Thoracic aorta (tissue), 2 donors: Measurements from ENCODE around the gene CD69. TPM values are rescaled to one million over a fixed set of nuclear protein-coding genes. Genes with fewer than 3 reads are reported as not detected.

Source experiments
- ATAC-seq: fragments of 150-250 bp; one replicate; pipeline ENCODE4 v1.8.0; 2017; ENCODE audit warnings: low read depth; ENCODE audit not compliant: insufficient number of reproducible peaks, low FRiP score
- DNase-seq: peaks from one replicate; pipeline ENCODE4 v3.0.0-alpha.2; 2020; ENCODE audit warnings: low spot score
- H3K27ac ChIP-seq, 2 donors: fragments of 200-600 bp; sonication (generic); 1 replicate in 1 of 2; 2 replicates in 1 of 2; pipeline ENCODE4 v1.5.1; 2016; ENCODE audit warnings: mild to moderate bottlenecking in 2 of 2, moderate library complexity in 2 of 2
- H3K27me3 ChIP-seq: fragments of 200-600 bp; sonication (generic); replicated peaks from 2 replicates; pipeline ENCODE4 v1.6.0; 2016; ENCODE audit warnings: mild to moderate bottlenecking; ENCODE audit not compliant: insufficient read depth
- H3K36me3 ChIP-seq: fragments of 200-600 bp; sonication (generic); one replicate; pipeline ENCODE4 v1.5.1; 2016
- H3K4me1 ChIP-seq, 2 donors: fragments of 200-600 bp; sonication (generic); 1 replicate in 1 of 2; 2 replicates in 1 of 2; pipeline versions ENCODE4 v1.5.1 to v1.6.0; 2016; ENCODE audit warnings: low read depth in 2 of 2, mild to moderate bottlenecking in 1 of 2; ENCODE audit not compliant: control insufficient read depth in 1 of 2
- H3K4me3 ChIP-seq: fragments of 200-600 bp; sonication (generic); 2 replicates; pipeline ENCODE4 v1.5.1; 2016; ENCODE audit warnings: mild to moderate bottlenecking
- H3K9me3 ChIP-seq: fragments of 200-600 bp; sonication (generic); 2 replicates; pipeline ENCODE4 v1.5.1; 2016
- total RNA-seq, 2 donors: library from RNA; depleted of rRNA; stranded (reverse); fragments of >200 nt; gene quantifications; one replicate each; pipeline versions ENCODE4 v1.1.0 to v1.2.3, GENCODE V29; 2016
- TF ChIP-seq, protein P1 (sequence below): fragments of 200-600 bp; sonication (generic); IDR thresholded peaks from one replicate; pipeline ENCODE4 v1.5.1; 2019; ENCODE audit warnings: antibody characterized with exemption

The CD69 gene
- total RNA-seq, 2 donors from 2014 or later, result 5.8 to 40.3 TPM

- TF ChIP-seq, protein P1, sequence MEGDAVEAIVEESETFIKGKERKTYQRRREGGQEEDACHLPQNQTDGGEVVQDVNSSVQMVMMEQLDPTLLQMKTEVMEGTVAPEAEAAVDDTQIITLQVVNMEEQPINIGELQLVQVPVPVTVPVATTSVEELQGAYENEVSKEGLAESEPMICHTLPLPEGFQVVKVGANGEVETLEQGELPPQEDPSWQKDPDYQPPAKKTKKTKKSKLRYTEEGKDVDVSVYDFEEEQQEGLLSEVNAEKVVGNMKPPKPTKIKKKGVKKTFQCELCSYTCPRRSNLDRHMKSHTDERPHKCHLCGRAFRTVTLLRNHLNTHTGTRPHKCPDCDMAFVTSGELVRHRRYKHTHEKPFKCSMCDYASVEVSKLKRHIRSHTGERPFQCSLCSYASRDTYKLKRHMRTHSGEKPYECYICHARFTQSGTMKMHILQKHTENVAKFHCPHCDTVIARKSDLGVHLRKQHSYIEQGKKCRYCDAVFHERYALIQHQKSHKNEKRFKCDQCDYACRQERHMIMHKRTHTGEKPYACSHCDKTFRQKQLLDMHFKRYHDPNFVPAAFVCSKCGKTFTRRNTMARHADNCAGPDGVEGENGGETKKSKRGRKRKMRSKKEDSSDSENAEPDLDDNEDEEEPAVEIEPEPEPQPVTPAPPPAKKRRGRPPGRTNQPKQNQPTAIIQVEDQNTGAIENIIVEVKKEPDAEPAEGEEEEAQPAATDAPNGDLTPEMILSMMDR, result no peak
- H3K4me1 ChIP-seq, result no peaks in the 10 kb centered on the region
- DNase-seq (no peak), ATAC-seq (no peak)
- no peak overlapping the region for H3K4me3 ChIP-seq
- no peaks in the 10 kb centered on the region for H3K36me3 ChIP-seq
- H3K27ac ChIP-seq, result no peak overlapping the region
- H3K9me3 ChIP-seq, result no peaks in the 10 kb centered on the region
- no peaks in the 10 kb centered on the region for H3K27me3 ChIP-seq
Measured at GRCh38 chr12:9729082-9729481, 31.6 kb downstream of the CD69 start.

- no peak for ATAC-seq
- Histone ChIP-seq H3K36me3 (no peaks in the 10 kb centered on the region), H3K27me3 (no peaks in the 10 kb centered on the region), H3K4me1 (no peaks in the 10 kb centered on the region), H3K27ac (no peak overlapping the region), H3K4me3 (no peak overlapping the region), H3K9me3 (no peaks in the 10 kb centered on the region)
- DNase-seq, result no peak
- TF ChIP-seq, protein P1, result no peak
Measured at GRCh38 chr12:9727813-9728212, 32.9 kb downstream of the CD69 start.

DNA sequence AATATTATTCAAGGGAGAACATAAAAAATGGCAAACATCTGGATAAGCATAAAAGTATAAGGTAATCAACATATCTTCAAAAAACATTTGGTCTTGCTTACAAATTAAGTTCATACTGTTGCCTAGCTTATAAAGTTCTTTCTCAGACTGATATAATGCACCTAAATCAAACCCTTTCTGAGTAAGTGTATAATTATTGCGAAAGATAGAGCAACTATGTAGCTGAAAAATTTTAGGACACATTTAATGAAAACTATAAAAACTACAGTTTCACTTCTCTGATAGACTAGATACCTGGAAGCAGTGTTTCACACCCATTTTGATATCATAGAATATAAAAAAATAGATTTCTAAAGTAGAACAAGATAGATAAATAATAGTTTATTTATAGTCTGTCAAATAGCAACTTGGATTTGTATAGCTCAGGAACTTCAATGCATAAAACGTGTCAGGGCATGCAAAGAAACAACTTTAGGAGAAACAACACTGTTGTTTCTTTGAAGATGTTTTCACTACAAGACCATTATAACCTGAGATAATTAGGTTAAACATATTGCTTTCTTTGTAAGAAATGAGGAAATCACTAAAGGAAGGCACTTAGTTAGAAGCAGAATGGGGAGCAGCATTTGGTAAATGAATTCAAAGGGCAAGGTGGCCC lies 35.4 kb downstream of the CD69 start:
- no peak for DNase-seq
- TF ChIP-seq, protein P1, result no peak
- ATAC-seq, result no peak
- Histone ChIP-seq H3K4me3 (no peak overlapping the region), H3K9me3 (no peaks in the 10 kb centered on the region), H3K4me1 (no peaks in the 10 kb centered on the region), H3K36me3 (no peaks in the 10 kb centered on the region), H3K27me3 (no peaks in the 10 kb centered on the region), H3K27ac (no peak overlapping the region)

GRCh38 chr12:9724023-9724422 lies 36.7 kb downstream of the CD69 start:
- no peaks in the 10 kb centered on the region for H3K4me1 ChIP-seq
- TF ChIP-seq, protein P1, result no peak
- ATAC-seq (no peak), DNase-seq (no peak)
- H3K4me3 ChIP-seq, result no peak overlapping the region
- no peak overlapping the region for H3K27ac ChIP-seq
- H3K36me3 ChIP-seq, result no peaks in the 10 kb centered on the region
- no peaks in the 10 kb centered on the region for H3K9me3 ChIP-seq
- H3K27me3 ChIP-seq, result no peaks in the 10 kb centered on the region

- no peaks in the 10 kb centered on the region for H3K4me1 ChIP-seq
- ATAC-seq, result no peak
- H3K27me3 ChIP-seq, result no peaks in the 10 kb centered on the region
- H3K9me3 ChIP-seq, result no peaks in the 10 kb centered on the region
- H3K27ac ChIP-seq, result no peak overlapping the region
- TF ChIP-seq, protein P1, result no peak
- DNase-seq, result no peak
- no peak overlapping the region for H3K4me3 ChIP-seq
- no peaks in the 10 kb centered on the region for H3K36me3 ChIP-seq
Measured at GRCh38 chr12:9721394-9722092, 39.2 kb downstream of the CD69 start.
